OCI-LY3 (cell line): ENCODE results near the gene MRPS22.

Experiments used
- EZH2phosphoT487 ChIP-seq: fragments of 200-600 bp; shearing (Covaris generic); IDR thresholded peaks from 2 replicates; pipeline ENCODE4 v1.6.1; 2018; ENCODE audit warnings: antibody characterized with exemption, mixed run types, low read depth
- TF ChIP-seq, protein P1 (sequence below): fragments of 200-600, 300-600 bp; sonication (generic); IDR thresholded peaks from 2 replicates; pipeline ENCODE4 v1.5.1; 2014; ENCODE audit warnings: antibody characterized with exemption, low read length, low read depth

DNA sequence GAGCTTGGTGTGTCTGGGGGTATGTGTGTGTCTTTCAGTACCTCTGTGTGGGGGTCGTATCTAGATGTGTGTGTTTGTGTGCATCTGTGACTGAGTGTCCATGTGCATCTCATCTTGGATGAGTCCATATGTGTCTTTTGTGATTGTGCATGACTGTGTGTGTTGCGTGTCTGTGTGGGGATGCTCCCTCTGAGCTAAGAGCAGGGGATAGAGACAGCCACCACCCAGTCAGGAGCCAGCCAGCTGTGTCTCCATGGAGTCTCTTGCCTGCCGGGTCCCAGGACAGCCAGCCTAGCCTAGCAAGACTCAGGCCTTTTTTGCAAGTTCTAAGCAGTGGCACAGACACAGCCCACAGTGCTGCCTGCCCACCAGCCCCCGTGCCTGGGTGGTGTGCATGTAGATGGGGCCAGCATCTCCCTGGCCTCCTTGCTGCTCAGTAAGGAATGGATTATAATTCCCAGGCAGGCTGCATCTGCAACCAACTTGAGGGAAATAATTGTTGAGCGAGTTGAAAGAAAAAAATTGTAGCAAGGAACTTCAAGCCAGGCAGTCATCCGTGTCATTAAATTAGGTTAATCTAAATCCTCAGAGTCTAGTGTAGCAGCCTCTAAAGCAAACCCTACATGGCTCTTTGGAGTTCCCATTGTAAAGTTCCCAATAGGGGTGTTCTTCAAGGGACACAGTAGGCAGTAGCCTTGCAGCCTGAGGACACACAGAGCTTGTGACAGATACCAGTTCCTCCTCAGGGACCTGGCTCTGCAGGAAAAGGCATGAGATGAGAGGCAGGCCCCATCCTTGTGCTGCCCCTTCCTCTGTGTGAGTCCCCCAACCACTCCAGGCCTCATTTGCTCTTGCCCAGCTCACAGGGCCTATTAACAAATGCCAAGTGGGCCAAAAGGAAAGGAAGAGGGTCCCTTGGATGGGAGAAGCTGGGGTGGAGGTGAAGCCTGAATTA, 35.9 kb upstream of the MRPS22 start:
- TF ChIP-seq, protein P1, sequence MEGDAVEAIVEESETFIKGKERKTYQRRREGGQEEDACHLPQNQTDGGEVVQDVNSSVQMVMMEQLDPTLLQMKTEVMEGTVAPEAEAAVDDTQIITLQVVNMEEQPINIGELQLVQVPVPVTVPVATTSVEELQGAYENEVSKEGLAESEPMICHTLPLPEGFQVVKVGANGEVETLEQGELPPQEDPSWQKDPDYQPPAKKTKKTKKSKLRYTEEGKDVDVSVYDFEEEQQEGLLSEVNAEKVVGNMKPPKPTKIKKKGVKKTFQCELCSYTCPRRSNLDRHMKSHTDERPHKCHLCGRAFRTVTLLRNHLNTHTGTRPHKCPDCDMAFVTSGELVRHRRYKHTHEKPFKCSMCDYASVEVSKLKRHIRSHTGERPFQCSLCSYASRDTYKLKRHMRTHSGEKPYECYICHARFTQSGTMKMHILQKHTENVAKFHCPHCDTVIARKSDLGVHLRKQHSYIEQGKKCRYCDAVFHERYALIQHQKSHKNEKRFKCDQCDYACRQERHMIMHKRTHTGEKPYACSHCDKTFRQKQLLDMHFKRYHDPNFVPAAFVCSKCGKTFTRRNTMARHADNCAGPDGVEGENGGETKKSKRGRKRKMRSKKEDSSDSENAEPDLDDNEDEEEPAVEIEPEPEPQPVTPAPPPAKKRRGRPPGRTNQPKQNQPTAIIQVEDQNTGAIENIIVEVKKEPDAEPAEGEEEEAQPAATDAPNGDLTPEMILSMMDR: no peak
- no peak for TF ChIP-seq EZH2phosphoT487
